Measurements from ENCODE around the gene MDK. TPM values are rescaled to one million over a fixed set of nuclear protein-coding genes. Genes with fewer than 3 reads are reported as not detected.

Gene MDK
- total RNA-seq, 1 donor from 2014 or later = 26.1 TPM

GRCh38 chr11:46345131-46345597 is 36.3 kb upstream of the MDK start:
- ATAC-seq = peak; percentile 34 to 47
- no peaks in the 10 kb centered on the region for H3K9me3 ChIP-seq
- H3K4me3 ChIP-seq = peak overlapping the region; percentile 64
- no peaks in the 10 kb centered on the region for H3K27me3 ChIP-seq (ENCODE audit: low read depth)
- peaks cover 78% of the 10 kb centered on the region for H3K4me1 ChIP-seq
- H3K36me3 ChIP-seq = no peaks in the 10 kb centered on the region
- TF ChIP-seq CTCF (IDR thresholded peaks at IDR 0.05) = no peak
- peak overlapping the region; percentile 88 for H3K27ac ChIP-seq
- DNase-seq = peak; percentile 84
- intact Hi-C loops (cut with DNase I) = no loop called here

GRCh38 chr11:46345881-46346484 is 35.5 kb upstream of the MDK start:
- no peaks in the 10 kb centered on the region for H3K9me3 ChIP-seq
- peaks cover 81% of the 10 kb centered on the region for H3K4me1 ChIP-seq
- H3K27me3 ChIP-seq (ENCODE audit: low read depth) = no peaks in the 10 kb centered on the region
- ATAC-seq = peak in 1 of 2 donors; percentile 1
- intact Hi-C loops (cut with DNase I) = no loop called here
- peak overlapping the region; percentile 88 for H3K27ac ChIP-seq
- no peak for DNase-seq
- H3K36me3 ChIP-seq = peaks cover 2% of the 10 kb centered on the region
- peak overlapping the region; percentile 64 for H3K4me3 ChIP-seq
- TF ChIP-seq CTCF (IDR thresholded peaks at IDR 0.05) = no peak

- intact Hi-C loops (cut with DNase I) = no loop called here
- peak; percentile 75 for TF ChIP-seq CTCF (IDR thresholded peaks at IDR 0.05)
- H3K9me3 ChIP-seq = no peaks in the 10 kb centered on the region
- DNase-seq (peak; percentile 92), ATAC-seq (peak; percentile 92 to 95)
- no peaks in the 10 kb centered on the region for H3K27me3 ChIP-seq (ENCODE audit: low read depth)
- peaks cover 5% of the 10 kb centered on the region for H3K36me3 ChIP-seq
- peak within 1 kb of the TSS; percentile 75 for H3K4me3 ChIP-seq
- H3K27ac ChIP-seq = peak within 1 kb of the TSS; percentile 88
- peaks cover 81% of the 10 kb centered on the region for H3K4me1 ChIP-seq
Observed at GRCh38 chr11:46346886-46347636, 34.4 kb upstream of the MDK start, which contains the start of gene DGKZ. Gene DGKZ (plus strand): TSS chr11:46347463. CDS start chr11:46347660, 197 bp downstream.

- no peak for TF ChIP-seq CTCF (IDR thresholded peaks at IDR 0.05)
- Histone ChIP-seq H3K4me1 (peaks cover 81% of the 10 kb centered on the region), H3K27me3 (ENCODE audit: low read depth) (no peaks in the 10 kb centered on the region), H3K4me3 (peak overlapping the region; percentile 75), H3K36me3 (peaks cover 5% of the 10 kb centered on the region), H3K27ac (peak overlapping the region; percentile 70), H3K9me3 (no peaks in the 10 kb centered on the region)
- DNase-seq = no peak
- intact Hi-C loops (cut with DNase I) = no loop called here
- peak in 1 of 2 donors; percentile 3 for ATAC-seq
Observed at GRCh38 chr11:46347637-46348311, 33.7 kb upstream of the MDK start.

GRCh38 chr11:46348566-46349401 is 32.7 kb upstream of the MDK start:
- no peak for TF ChIP-seq CTCF (IDR thresholded peaks at IDR 0.05)
- no peak for ATAC-seq
- intact Hi-C loops (cut with DNase I) = no loop called here
- no peaks in the 10 kb centered on the region for H3K9me3 ChIP-seq
- H3K4me1 ChIP-seq = peaks cover 81% of the 10 kb centered on the region
- H3K27ac ChIP-seq = peak overlapping the region; percentile 37
- H3K36me3 ChIP-seq = peaks cover 5% of the 10 kb centered on the region
- no peaks in the 10 kb centered on the region for H3K27me3 ChIP-seq (ENCODE audit: low read depth)
- H3K4me3 ChIP-seq = peak overlapping the region; percentile 75
- DNase-seq = no peak

Measured in lower lobe of right lung (tissue), 2 donors.